H1 (cell line): Measurements from ENCODE around the gene MLC1. TPM values are rescaled to one million over a fixed set of nuclear protein-coding genes. Genes with fewer than 3 reads are reported as not detected.

ENCODE experiments used
- CTCF ChIA-PET: fragments of 300-600 bp; sonication (Branson Sonifier 250); formaldehyde crosslinking; loops from one replicate; lab custom pipeline; 2021; ENCODE audit not compliant: partially characterized antibody; lab: Charles Lee
- POLR2A ChIA-PET: fragments of 300-600 bp; sonication (Branson Sonifier 250); formaldehyde crosslinking; loops from one replicate; lab custom pipeline; 2021; ENCODE audit warnings: inconsistent platforms; ENCODE audit not compliant: partially characterized antibody; lab: Charles Lee
- DNase-seq, 2 experiments: peaks; one replicate each; pipeline versions ENCODE4 v3.0.0 to v3.0.0-alpha.2; 2010 to 2022; ENCODE audit warnings: low spot score in 2 of 2, low read depth in 1 of 2, mixed read lengths in 1 of 2
- FAIRE-seq: peaks from 2 replicates; lab custom pipeline; 2011; peaks lifted over from hg19 to GRCh38; lab: Jason Lieb, UNC
- H2AFZ ChIP-seq: 2 replicates; pipeline ENCODE4 v1.8.1; 2012; ENCODE audit warnings: low read length, inconsistent platforms
- H2AK5ac ChIP-seq: 2 replicates; pipeline ENCODE4 v1.6.1; 2013; ENCODE audit warnings: low read depth, low read length
- H2BK120ac ChIP-seq: replicated peaks from 2 replicates; pipeline ENCODE3; 2013; ENCODE audit warnings: low read depth, low read length, inconsistent platforms
- H2BK12ac ChIP-seq: 2 replicates; pipeline ENCODE4 v1.6.1; 2013; ENCODE audit warnings: low read depth, low read length
- H2BK15ac ChIP-seq: 2 replicates; pipeline ENCODE4 v1.6.1; 2013; ENCODE audit warnings: low read length
- H2BK20ac ChIP-seq: 2 replicates; pipeline ENCODE4 v1.6.1; 2013; ENCODE audit warnings: low read length
- H2BK5ac ChIP-seq: 2 replicates; pipeline ENCODE4 v1.6.1; 2013; ENCODE audit warnings: low read depth, low read length
- H3K14ac ChIP-seq: 2 replicates; pipeline ENCODE4 v1.6.1; 2013; ENCODE audit warnings: inconsistent platforms; ENCODE audit not compliant: insufficient read length
- H3K18ac ChIP-seq: 2 replicates; pipeline ENCODE4 v1.6.1; 2013; ENCODE audit warnings: low read length; ENCODE audit errors: extremely low read depth
- H3K23ac ChIP-seq: 2 replicates; pipeline ENCODE4 v1.6.1; 2013; ENCODE audit warnings: inconsistent platforms; ENCODE audit not compliant: insufficient read length
- H3K23me2 ChIP-seq: 2 replicates; pipeline ENCODE4 v1.6.1; 2013; ENCODE audit warnings: low read depth, low read length
- H3K27ac ChIP-seq: 2 replicates; pipeline ENCODE4 v1.6.1; 2011; ENCODE audit warnings: low read depth, low read length, inconsistent platforms
- H3K27me3 ChIP-seq, 4 experiments: replicated peaks in 1 of 4; 1 replicate in 1 of 4; 2 replicates in 3 of 4; pipeline versions ENCODE4 v1.6.1 to v1.8.1; 2011 to 2013; ENCODE audit warnings: low read length in 3 of 4, mild to moderate bottlenecking in 3 of 4, inconsistent platforms in 2 of 4, mixed read lengths in 2 of 4, moderate library complexity in 1 of 4; ENCODE audit not compliant: control insufficient read depth in 3 of 4, insufficient read depth in 3 of 4; ENCODE audit errors: extremely low read depth in 1 of 4
- H3K36me3 ChIP-seq, 4 experiments: 2 replicates each; pipeline versions ENCODE4 v1.6.1 to v1.8.1; 2011 to 2013; ENCODE audit warnings: mild to moderate bottlenecking in 4 of 4, low read length in 3 of 4, moderate library complexity in 2 of 4, control low read depth in 1 of 4, inconsistent platforms in 1 of 4; ENCODE audit not compliant: insufficient read depth in 4 of 4, control insufficient read depth in 2 of 4
- H3K4ac ChIP-seq: replicated peaks from 2 replicates; pipeline ENCODE3; 2013; ENCODE audit warnings: low read length, low read depth, mixed read lengths, inconsistent platforms; ENCODE audit not compliant: insufficient read length
- H3K4me1 ChIP-seq, 4 experiments: replicated peaks in 1 of 4; 1 replicate in 1 of 4; 2 replicates in 3 of 4; pipeline versions ENCODE4 v1.6.1 to v1.8.1; 2011 to 2013; ENCODE audit warnings: low read length in 3 of 4, inconsistent platforms in 2 of 4, mixed read lengths in 1 of 4; ENCODE audit not compliant: insufficient read depth in 4 of 4, control insufficient read depth in 3 of 4
- H3K4me2 ChIP-seq, 2 experiments: 2 replicates each; pipeline versions ENCODE4 v1.6.1 to v1.8.1; 2011 to 2013; ENCODE audit warnings: low read depth in 2 of 2, low read length in 2 of 2, control low read depth in 1 of 2, inconsistent platforms in 1 of 2, mild to moderate bottlenecking in 1 of 2; ENCODE audit not compliant: insufficient read depth in 1 of 2
- H3K4me3 ChIP-seq, 4 experiments: fragments of 200-600, 300-600 bp in 1 of 4; sonication (generic), shearing (Covaris generic), sonication (Bioruptor Twin) in 1 of 4; 2 replicates each; pipeline versions ENCODE4 v1.5.1 to v1.8.1; 2011 to 2016; ENCODE audit warnings: low read length in 4 of 4, low read depth in 3 of 4, control low read depth in 2 of 4, inconsistent platforms in 2 of 4, mild to moderate bottlenecking in 2 of 4, mixed read lengths in 1 of 4, moderate library complexity in 1 of 4; ENCODE audit not compliant: insufficient read depth in 2 of 4; ENCODE audit errors: extremely low read depth in 1 of 4
- H3K56ac ChIP-seq: replicated peaks from 2 replicates; pipeline ENCODE3; 2013; ENCODE audit warnings: low read depth, mild to moderate bottlenecking, mixed read lengths, low read length, inconsistent platforms; ENCODE audit not compliant: insufficient read length
- H3K79me1 ChIP-seq: 2 replicates; pipeline ENCODE4 v1.6.1; 2013; ENCODE audit warnings: low read depth, low read length, control low read depth
- H3K79me2 ChIP-seq, 2 experiments: 2 replicates each; pipeline versions ENCODE4 v1.6.1 to v1.8.1; 2012 to 2013; ENCODE audit warnings: low read length in 2 of 2, mild to moderate bottlenecking in 2 of 2, inconsistent platforms in 1 of 2; ENCODE audit not compliant: insufficient read depth in 2 of 2, control insufficient read depth in 1 of 2
- H3K9ac ChIP-seq, 4 experiments: replicated peaks in 1 of 4; 1 replicate in 1 of 4; 2 replicates in 3 of 4; pipeline versions ENCODE4 v1.6.1 to v1.8.1; 2011 to 2013; ENCODE audit warnings: low read depth in 3 of 4, low read length in 3 of 4, control low read depth in 2 of 4, mild to moderate bottlenecking in 2 of 4, moderate library complexity in 2 of 4, inconsistent platforms in 1 of 4; ENCODE audit errors: extremely low read depth in 1 of 4
- H3K9me3 ChIP-seq, 2 experiments: 2 replicates each; pipeline versions ENCODE4 v1.6.1 to v1.8.1; 2012 to 2013; ENCODE audit warnings: mild to moderate bottlenecking in 2 of 2, moderate library complexity in 2 of 2, control low read depth in 1 of 2, inconsistent platforms in 1 of 2, low read depth in 1 of 2, low read length in 1 of 2, mixed read lengths in 1 of 2; ENCODE audit not compliant: insufficient read depth in 2 of 2
- H4K20me1 ChIP-seq, 2 experiments: replicated peaks in 1 of 2; 2 replicates each; pipeline versions ENCODE3 to v1.8.1; 2011 to 2013; ENCODE audit warnings: inconsistent platforms in 2 of 2, low read length in 2 of 2, mild to moderate bottlenecking in 1 of 2; ENCODE audit not compliant: insufficient read depth in 2 of 2, control insufficient read depth in 1 of 2
- H4K5ac ChIP-seq: 2 replicates; pipeline ENCODE4 v1.6.1; 2013; ENCODE audit warnings: low read length, low read depth, mixed read lengths, inconsistent platforms; ENCODE audit not compliant: insufficient read length
- H4K8ac ChIP-seq: 2 replicates; pipeline ENCODE4 v1.8.0; 2013; ENCODE audit warnings: mild to moderate bottlenecking, moderate library complexity, low read length, inconsistent platforms; ENCODE audit not compliant: insufficient read depth; ENCODE audit errors: extremely low read depth
- H4K91ac ChIP-seq: replicated peaks from 2 replicates; pipeline ENCODE3; 2013; ENCODE audit warnings: low read length, mixed read lengths, inconsistent platforms; ENCODE audit not compliant: insufficient read length
- ASH2L ChIP-seq: fragments of 200-600, 300-600 bp; sonication (generic); IDR thresholded peaks from one replicate; pipeline ENCODE4 v1.7.1; 2017; ENCODE audit warnings: low read length
- CEBPB ChIP-seq: IDR thresholded peaks from 2 replicates; pipeline ENCODE4 v1.6.1; 2012; ENCODE audit warnings: low read depth, low read length
- KDM5A ChIP-seq: fragments of 200-600 bp; IDR thresholded peaks from 2 replicates; pipeline ENCODE4 v1.7.1; 2012; ENCODE audit warnings: mild to moderate bottlenecking, low read length, inconsistent platforms, mixed read lengths
- MAFK ChIP-seq: IDR thresholded peaks from 2 replicates; pipeline ENCODE4 v1.6.1; 2012; ENCODE audit warnings: low read depth, mild to moderate bottlenecking, improper control_type of control experiment, low read length
- RBBP5 ChIP-seq: IDR thresholded peaks from 2 replicates; pipeline ENCODE4 v1.7.1; 2012; ENCODE audit warnings: low read depth, mild to moderate bottlenecking, inconsistent platforms, low read length, moderate library complexity, borderline replicate concordance
- RNF2 ChIP-seq: fragments of 200-900, 300-1000 bp; sonication (generic); IDR thresholded peaks from 2 replicates; pipeline ENCODE4 v1.7.1; 2016; ENCODE audit warnings: borderline replicate concordance, low read depth, mild to moderate bottlenecking, antibody characterized with exemption, low read length; ENCODE audit not compliant: poor library complexity, severe bottlenecking; ENCODE audit errors: missing control alignments
- SAP30 ChIP-seq: fragments of 300-600 bp; sonication (generic); IDR thresholded peaks from 2 replicates; pipeline ENCODE4 v1.7.1; 2012; ENCODE audit warnings: low read length, moderate library complexity, mild to moderate bottlenecking, inconsistent platforms; ENCODE audit not compliant: insufficient read depth, insufficient replicate concordance
- SIX5 ChIP-seq: IDR thresholded peaks from 2 replicates; pipeline ENCODE4 v1.6.1; 2011; ENCODE audit warnings: mild to moderate bottlenecking, low read depth, low read length
- TAF1 ChIP-seq: IDR thresholded peaks from 2 replicates; pipeline ENCODE4 v1.6.1; 2011; ENCODE audit warnings: mild to moderate bottlenecking, low read depth, low read length
- TEAD4 ChIP-seq: IDR thresholded peaks from 2 replicates; pipeline ENCODE4 v1.6.1; 2012; ENCODE audit warnings: low read depth, low read length, inconsistent platforms, mixed read lengths
- YY1 ChIP-seq: IDR thresholded peaks from 2 replicates; pipeline ENCODE4 v1.6.1; 2011; ENCODE audit warnings: low read depth, mild to moderate bottlenecking, low read length
- WGBS, 2 experiments: shearing (Covaris generic) in 1 of 2; methylation state at CpG; one replicate each; pipeline versions ENCODE4 v1.1.6 to v1.1.7; 2013 to 2015; ENCODE audit warnings: low lambda C conversion rate in 2 of 2, mixed read lengths in 2 of 2, inconsistent platforms in 1 of 2, low coverage in 1 of 2, missing lambda C conversion rate in 1 of 2; ENCODE audit not compliant: insufficient replicate concordance in 2 of 2, insufficient coverage in 1 of 2, insufficient read length in 1 of 2; ENCODE audit errors: extremely low coverage in 1 of 2, missing lambda C conversion rate in 1 of 2; 5-methylcytosine and 5-hydroxymethylcytosine counted together
- polyA plus RNA-seq, 7 experiments: library from polyadenylated mRNA; depleted of rRNA in 3 of 7; stranded (reverse) in 5 of 7; unstranded in 2 of 7; fragments of >200 nt in 5 of 7; fragments of 200-250 nt in 2 of 7; gene quantifications; 1 replicate in 5 of 7; 2 replicates in 1 of 7; 4 replicates in 1 of 7; pipeline versions ENCODE4 v1.2.1 to v1.2.3, GENCODE V29; 2011 to 2013; ENCODE audit warnings: missing spikeins in 2 of 7, mixed read lengths in 2 of 7
- total RNA-seq: library from RNA; stranded (reverse); fragmentation: NEBNext Ultra II Directional; extraction: Animal tissue kit (Norgen Biotek cat#: 25700); gene quantifications from 2 replicates; pipeline ENCODE4 v1.2.1, GENCODE V29; 2021

The MLC1 gene
- total and polyA plus RNA-seq, 2 of the 8 experiments (the other 6 are each of a cell fraction or from before 2014, with no cell fraction given) = 0.20 TPM; not detected in 1

GRCh38 chr22:50070366-50070765 lies 14.9 kb downstream of the MLC1 start:
- H3K23me2 ChIP-seq = no peaks in the 10 kb centered on the region
- no peaks in the 10 kb centered on the region for H3K79me1 ChIP-seq
- no peak overlapping the region for H2BK15ac ChIP-seq
- H3K18ac ChIP-seq = no peak overlapping the region
- FAIRE-seq (no peak), DNase-seq (no peak)
- ChIA-PET CTCF (no interaction called here), POLR2A (no interaction called here)
- 85% methylated on average over 8 of the region's 8 CpGs; no CpG with 5 or more reads in 1 of the 2 experiments for WGBS, 2 experiments
- no peak overlapping the region for H4K91ac ChIP-seq
- H3K9ac ChIP-seq = no peak overlapping the region
- no peak overlapping the region for H3K4me2 ChIP-seq
- no peaks in the 10 kb centered on the region for H3K36me3 ChIP-seq
- H2BK12ac ChIP-seq = no peak overlapping the region
- H4K5ac ChIP-seq = no peak overlapping the region
- H2BK5ac ChIP-seq = no peak overlapping the region
- no peak overlapping the region for H2BK120ac ChIP-seq
- H4K8ac ChIP-seq = peak overlapping the region; percentile 89
- no peak overlapping the region for H3K4me3 ChIP-seq
- no peak overlapping the region for H2AK5ac ChIP-seq
- no peak overlapping the region for H3K4ac ChIP-seq
- no peak overlapping the region for H3K27ac ChIP-seq
- H4K20me1 ChIP-seq = no peaks in the 10 kb centered on the region
- no peak overlapping the region for H3K23ac ChIP-seq
- no peaks in the 10 kb centered on the region for H3K9me3 ChIP-seq
- H3K79me2 ChIP-seq = no peaks in the 10 kb centered on the region
- H3K27me3 ChIP-seq = no peaks in the 10 kb centered on the region
- H2BK20ac ChIP-seq = no peak overlapping the region
- H3K56ac ChIP-seq = no peak overlapping the region
- peak overlapping the region; percentile 39; the same call in 1 of the 2 replicates for H2AFZ ChIP-seq
- H3K4me1 ChIP-seq = no peaks in the 10 kb centered on the region; a peak in 1 of 7 replicates
- TF ChIP-seq RNF2 (no peak), CEBPB (no peak), SIX5 (no peak), TAF1 (no peak), TEAD4 (no peak), RBBP5 (no peak), MAFK (no peak), SAP30 (no peak), YY1 (no peak), ASH2L (no peak), KDM5A (no peak)
- TF ChIP-seq, all 59 proteins: peak for 0
- H3K14ac ChIP-seq = no peak overlapping the region
